AG10803 (cell line): ENCODE measurements around the gene IARS2.
"Not testable (repeated sequence)": the region's sequence is repeated elsewhere in the genome, so short reads cannot be mapped to it uniquely, and the experiment has no call there.

Experiments used
- DNase-seq: peaks from one replicate; pipeline ENCODE4 v3.0.0; 2010; ENCODE audit warnings: low read depth
- H3K4me3 ChIP-seq: 2 replicates; pipeline ENCODE4 v1.5.1; 2011; ENCODE audit warnings: mild to moderate bottlenecking, low read length, control low read depth
- TF ChIP-seq, protein P1 (sequence below): conservative IDR thresholded peaks from 2 replicates; pipeline ENCODE4 v1.5.1; 2011; ENCODE audit warnings: mild to moderate bottlenecking, low read length, control low read depth, inconsistent platforms

IARS2 gene

GRCh38 chr1:220159041-220159440, 65.1 kb downstream of the IARS2 start:
- TF ChIP-seq, protein P1, sequence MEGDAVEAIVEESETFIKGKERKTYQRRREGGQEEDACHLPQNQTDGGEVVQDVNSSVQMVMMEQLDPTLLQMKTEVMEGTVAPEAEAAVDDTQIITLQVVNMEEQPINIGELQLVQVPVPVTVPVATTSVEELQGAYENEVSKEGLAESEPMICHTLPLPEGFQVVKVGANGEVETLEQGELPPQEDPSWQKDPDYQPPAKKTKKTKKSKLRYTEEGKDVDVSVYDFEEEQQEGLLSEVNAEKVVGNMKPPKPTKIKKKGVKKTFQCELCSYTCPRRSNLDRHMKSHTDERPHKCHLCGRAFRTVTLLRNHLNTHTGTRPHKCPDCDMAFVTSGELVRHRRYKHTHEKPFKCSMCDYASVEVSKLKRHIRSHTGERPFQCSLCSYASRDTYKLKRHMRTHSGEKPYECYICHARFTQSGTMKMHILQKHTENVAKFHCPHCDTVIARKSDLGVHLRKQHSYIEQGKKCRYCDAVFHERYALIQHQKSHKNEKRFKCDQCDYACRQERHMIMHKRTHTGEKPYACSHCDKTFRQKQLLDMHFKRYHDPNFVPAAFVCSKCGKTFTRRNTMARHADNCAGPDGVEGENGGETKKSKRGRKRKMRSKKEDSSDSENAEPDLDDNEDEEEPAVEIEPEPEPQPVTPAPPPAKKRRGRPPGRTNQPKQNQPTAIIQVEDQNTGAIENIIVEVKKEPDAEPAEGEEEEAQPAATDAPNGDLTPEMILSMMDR = no peak
- H3K4me3 ChIP-seq = no peak overlapping the region
- DNase-seq = no peak

- TF ChIP-seq, protein P1 = no peak
- H3K4me3 ChIP-seq = no peak overlapping the region
These were observed 66.1 kb downstream of the IARS2 start for GRCh38 chr1:220160027-220160426.

GRCh38 chr1:220164116-220164515, 70.2 kb downstream of the IARS2 start:
- no peak overlapping the region for H3K4me3 ChIP-seq
- TF ChIP-seq, protein P1 = no peak
- DNase-seq = no peak

More at GRCh38 chr1:220160027-220160426, 66.1 kb downstream of the IARS2 start:
- no peak for DNase-seq

GRCh38 chr1:220164517-220164916, 70.6 kb downstream of the IARS2 start:
- no peak for DNase-seq
- no peak overlapping the region for H3K4me3 ChIP-seq
- TF ChIP-seq, protein P1 = no peak

DNA sequence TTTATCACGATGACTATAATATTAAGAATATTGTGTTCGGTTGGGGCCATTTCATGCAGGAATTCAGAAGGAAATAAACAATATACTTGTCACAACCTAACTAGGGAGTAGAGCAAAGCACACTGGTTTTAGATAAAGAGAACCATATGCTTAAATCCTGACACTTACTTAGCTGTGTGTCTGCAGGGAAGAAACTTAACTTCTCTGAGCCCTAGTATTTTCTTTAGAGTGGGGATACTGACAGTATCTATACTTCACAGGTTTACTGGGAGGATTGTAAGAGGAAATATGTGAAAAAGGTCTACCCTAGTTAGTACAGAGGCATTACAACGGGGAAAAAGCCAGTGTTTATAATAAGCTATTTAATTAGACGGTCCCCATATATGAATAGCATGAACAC, 72.9 kb downstream of the IARS2 start:
- TF ChIP-seq, protein P1 = no peak

DNA sequence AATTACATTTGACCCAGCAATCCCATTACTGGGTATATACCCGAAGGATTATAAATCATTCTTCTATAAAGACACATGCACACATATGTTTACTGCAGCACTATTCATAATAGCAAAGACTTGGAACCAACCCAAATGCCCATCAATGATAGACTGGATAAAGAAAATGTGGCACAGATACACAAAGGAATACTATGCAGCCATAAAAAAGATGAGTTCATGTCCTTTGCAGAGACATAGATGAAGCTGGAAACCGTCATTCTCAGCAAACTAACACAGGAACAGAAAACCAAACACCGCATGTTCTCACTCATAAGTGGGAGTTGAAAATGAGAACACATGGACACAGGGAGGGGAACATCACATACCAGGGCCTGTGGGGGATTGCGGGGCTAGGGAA, 76.0 kb downstream of the IARS2 start:
- DNase-seq, H3K4me3 ChIP-seq: not testable (repeated sequence)

More for the DNA sequence above, 72.9 kb downstream of the IARS2 start:
- no peak overlapping the region for H3K4me3 ChIP-seq
- DNase-seq = no peak

GRCh38 chr1:220170836-220171526, 77.0 kb downstream of the IARS2 start:
- H3K4me3 ChIP-seq = no peak overlapping the region
- TF ChIP-seq, protein P1 = no peak
- peak; percentile 20 for DNase-seq
